Choroid plexus epithelial cell (primary cell): Measurements from ENCODE around the gene IL23A.
"Not testable (repeated sequence)": the region's sequence is repeated elsewhere in the genome, so short reads cannot be mapped to it uniquely, and the experiment has no call there.

Experiments used
- DNase-seq: peaks from one replicate; pipeline ENCODE4 v3.0.0-alpha.2; 2010; ENCODE audit warnings: low read depth
- H3K4me3 ChIP-seq: 2 replicates; pipeline ENCODE4 v1.5.1; 2011; ENCODE audit warnings: low read depth, mild to moderate bottlenecking, control low read depth, low read length, moderate library complexity
- CTCF ChIP-seq: conservative IDR thresholded peaks from 2 replicates; pipeline ENCODE4 v1.5.1; 2011; ENCODE audit warnings: low read depth, mild to moderate bottlenecking, control low read depth, inconsistent platforms, low read length, moderate library complexity

IL23A gene

GRCh38 chr12:56336361-56337167 is 2.1 kb upstream of the IL23A start:
- DNase-seq: no peak
- no peak for TF ChIP-seq CTCF
- H3K4me3 ChIP-seq: no peak overlapping the region

- DNase-seq: no peak
- H3K4me3 ChIP-seq: no peak overlapping the region
- no peak for TF ChIP-seq CTCF
Measured at GRCh38 chr12:56337753-56338251, 882 bp upstream of the IL23A start.

- DNase-seq: no peak
- TF ChIP-seq CTCF: no peak
- H3K4me3 ChIP-seq: no peak overlapping the region
Measured at GRCh38 chr12:56339158-56339422, 406 bp downstream of the IL23A start.

GRCh38 chr12:56341616-56342015 is 2.9 kb downstream of the IL23A start:
- no peak overlapping the region for H3K4me3 ChIP-seq
- TF ChIP-seq CTCF: no peak
- no peak for DNase-seq

- H3K4me3 ChIP-seq, DNase-seq: not testable (repeated sequence)
Measured at GRCh38 chr12:56342290-56342689, 3.6 kb downstream of the IL23A start.

- DNase-seq: no peak
- peak; percentile 24 for TF ChIP-seq CTCF
- H3K4me3 ChIP-seq: no peak overlapping the region
Measured at GRCh38 chr12:56346675-56347074, 8.0 kb downstream of the IL23A start.

- not testable (repeated sequence) for DNase-seq, H3K4me3 ChIP-seq
Measured at GRCh38 chr12:56347255-56347654, 8.6 kb downstream of the IL23A start.

GRCh38 chr12:56348776-56349175 is 10.1 kb downstream of the IL23A start:
- TF ChIP-seq CTCF: no peak
- H3K4me3 ChIP-seq: no peak overlapping the region
- no peak for DNase-seq
